Stimulated activated CD8-positive, alpha-beta memory T cell treated with anti-CD3 and anti-CD28 coated beads, Interleukin-12 subunit alpha, Interleukin-12 subunit beta, amount 100 ng/mL, for 4 hours (primary cell): ENCODE data around the gene TFF3.

ENCODE experiments used
- DNase-seq: peaks from one replicate; pipeline ENCODE4 v3.0.0-alpha.2; 2020; ENCODE audit warnings: low read depth

The TFF3 gene

DNA sequence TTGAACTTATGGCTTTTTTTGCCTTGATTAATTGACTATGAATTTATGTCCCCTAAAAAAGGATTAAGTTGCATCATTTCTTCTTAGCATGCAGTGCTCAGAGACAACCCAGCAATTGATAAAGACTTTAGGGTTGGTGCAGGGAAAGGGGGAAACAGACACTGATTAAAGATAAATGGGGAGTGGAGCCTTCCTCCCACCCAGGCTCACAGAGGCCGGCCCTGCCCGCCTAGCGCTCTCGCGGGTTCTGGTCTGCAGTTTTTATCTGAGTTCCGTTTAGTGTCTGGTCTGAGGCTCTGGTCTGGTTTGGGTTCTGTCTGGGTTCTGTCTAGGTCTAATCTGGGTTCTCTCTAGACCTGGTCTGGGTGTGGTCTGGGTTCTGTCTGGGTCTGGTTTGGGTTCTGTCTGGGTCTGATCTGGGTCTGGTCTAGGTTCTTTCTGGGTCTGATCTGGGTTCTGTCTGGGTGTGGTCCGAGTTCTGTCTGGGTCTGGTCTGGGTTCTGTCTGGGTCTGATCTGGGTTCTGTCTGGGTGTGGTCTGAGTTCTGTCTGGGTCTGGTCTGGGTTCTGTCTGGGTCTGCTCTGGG, 48.1 kb downstream of the TFF3 start:
- no peak for DNase-seq

DNA sequence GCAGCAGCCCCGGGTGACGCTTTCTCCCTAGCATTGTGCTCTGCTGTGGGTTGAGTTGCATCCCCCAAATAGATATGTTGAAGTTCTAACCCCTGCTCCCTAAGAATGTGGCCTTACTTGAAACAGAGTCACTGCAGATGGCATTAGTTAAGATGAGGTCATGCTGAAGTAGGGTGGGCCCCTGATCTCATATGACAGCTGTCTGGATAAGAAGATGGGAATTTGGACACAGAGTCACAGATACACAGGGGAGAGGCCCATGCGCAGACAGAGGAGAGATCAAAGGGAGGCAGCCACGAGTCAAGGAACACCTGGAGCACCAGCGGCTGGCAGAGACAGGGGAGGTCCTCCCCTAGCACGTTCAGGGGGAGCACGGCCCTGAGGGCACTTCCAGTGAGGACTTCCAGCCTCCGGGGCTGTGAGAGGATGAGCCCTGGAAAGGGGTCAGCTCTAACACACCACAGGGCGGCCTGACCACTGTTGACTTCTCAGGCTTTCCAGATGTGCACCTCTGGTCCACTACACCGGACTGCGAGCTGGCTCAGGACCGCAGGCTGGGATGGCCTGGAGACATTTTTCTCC, 49.9 kb downstream of the TFF3 start:
- DNase-seq: no peak

DNA sequence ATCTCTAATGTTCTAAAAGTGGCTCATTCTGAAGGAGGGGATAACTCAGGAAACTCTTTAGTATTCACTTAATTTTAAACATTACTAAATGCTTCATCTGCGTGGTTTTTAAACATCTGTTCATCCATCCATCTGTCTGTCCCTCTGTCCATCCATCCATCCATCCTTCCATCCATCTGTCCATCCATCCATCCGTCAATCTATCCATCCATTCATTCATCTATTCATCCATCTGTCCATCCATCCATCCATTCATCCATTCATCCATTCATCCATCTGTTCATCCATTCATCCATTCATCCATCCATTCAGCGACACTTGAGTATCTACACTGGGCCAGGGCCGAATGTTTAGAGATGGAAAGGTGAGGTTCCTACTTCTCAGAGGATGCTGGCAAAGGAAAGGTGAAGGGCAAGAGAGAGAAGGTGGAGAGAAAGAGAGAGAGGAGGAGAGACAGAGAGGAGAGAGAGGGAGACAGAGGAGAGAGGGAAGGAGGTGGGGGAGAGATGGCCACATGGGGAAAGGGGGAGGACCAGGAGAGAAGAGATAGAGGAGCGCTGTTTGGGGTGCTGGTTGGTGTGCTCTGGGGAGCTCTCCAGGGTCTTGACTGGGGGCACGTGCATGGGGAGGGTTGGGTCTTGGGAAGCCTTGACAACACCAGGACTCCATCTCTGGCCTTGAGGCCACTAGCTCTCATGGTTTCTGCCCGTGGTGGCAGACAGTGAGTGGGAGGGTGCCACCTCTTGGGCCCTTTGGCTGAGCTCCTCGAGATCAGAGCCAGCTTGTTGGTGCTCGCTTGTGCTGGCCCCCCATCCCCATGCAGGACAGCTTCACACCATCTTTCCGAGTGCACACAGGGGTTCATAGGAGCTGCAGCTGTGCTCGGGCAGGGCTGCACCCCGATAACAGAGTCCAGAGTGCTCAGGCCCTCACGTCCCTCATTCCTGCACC, 50.7 kb downstream of the TFF3 start:
- DNase-seq: no peak

DNA sequence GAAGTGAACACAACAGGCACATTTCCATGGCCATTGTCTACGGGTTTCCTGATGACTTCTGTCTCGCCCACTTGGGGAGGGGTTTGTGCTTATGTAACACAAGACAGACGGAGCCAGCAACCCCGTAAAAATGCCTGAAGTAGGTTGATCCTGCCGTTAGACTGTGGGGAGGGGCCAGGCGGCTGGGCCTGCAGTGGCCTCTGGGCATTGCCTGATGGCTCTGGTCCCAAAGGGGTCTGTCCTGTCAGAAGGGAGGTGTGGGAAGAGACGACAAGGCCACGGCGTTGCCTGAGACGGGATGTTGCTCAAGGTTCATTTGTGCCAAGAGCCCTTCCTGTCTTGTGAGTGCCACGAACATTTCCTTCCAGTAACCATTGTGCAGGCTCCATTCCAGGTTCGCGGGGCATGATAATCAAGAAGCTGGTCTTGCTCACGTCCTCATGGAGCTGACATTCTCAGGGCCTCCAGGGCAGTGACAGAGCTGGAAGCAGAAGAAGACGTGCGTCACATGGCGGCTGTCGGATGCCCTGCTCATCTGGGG, 51.5 kb downstream of the TFF3 start:
- DNase-seq: no peak

DNA sequence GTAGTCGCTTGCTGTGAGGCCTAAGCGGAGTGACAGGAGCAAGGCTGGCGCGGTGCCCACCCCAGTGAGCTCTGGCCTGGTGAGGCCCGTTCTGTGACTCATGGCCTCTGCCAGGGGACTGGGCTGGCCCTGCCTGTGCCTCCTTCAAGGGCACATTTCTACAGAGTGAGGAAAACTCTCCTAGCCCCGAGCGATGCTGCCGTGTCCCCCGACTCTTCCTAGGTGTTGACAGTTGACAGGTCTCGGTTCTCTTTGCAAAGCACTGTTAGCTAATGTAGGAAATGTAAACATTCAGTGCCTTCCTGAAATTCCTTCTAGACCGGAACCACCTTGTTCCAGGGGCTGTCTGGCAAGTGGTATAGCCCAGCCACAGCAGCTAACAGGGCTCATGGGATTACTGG, 52.4 kb downstream of the TFF3 start:
- DNase-seq: no peak

DNA sequence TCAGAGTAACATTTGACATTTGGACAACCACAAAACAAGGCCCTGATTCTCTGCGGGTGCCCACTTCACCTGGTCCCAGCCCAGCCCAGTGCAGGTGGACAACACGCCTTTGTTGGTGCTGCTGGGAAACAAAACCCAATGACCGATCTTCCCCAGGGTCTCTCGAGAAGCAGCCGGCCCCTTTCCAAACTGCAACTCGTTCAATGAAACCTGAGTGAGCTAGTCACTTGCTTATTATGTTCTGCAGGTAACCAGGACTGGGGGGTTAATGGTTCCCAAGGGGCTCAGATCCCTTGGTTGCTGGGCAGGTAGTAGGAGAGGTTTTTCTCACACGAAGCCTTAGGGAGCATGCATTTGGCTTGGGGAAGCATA, 53.4 kb downstream of the TFF3 start:
- DNase-seq: no peak
